Thyroid gland (tissue), 4 donors: ENCODE results near the gene EVI2A. TPM values are rescaled to one million over a fixed set of nuclear protein-coding genes. Genes with fewer than 3 reads are reported as not detected.

Experiments used
- DNase-seq, 2 donors: peaks; one replicate each; pipeline ENCODE4 v3.0.0-alpha.2; 2019
- H3K27ac ChIP-seq, 3 donors: fragments of 200-600 bp; sonication (generic); 1 replicate in 2 of 3; 2 replicates in 1 of 3; pipeline ENCODE4 v1.5.1; 2016 to 2019; ENCODE audit warnings: mild to moderate bottlenecking in 1 of 3, moderate library complexity in 1 of 3
- H3K27me3 ChIP-seq: fragments of 200-600 bp; sonication (generic); one replicate; pipeline ENCODE4 v1.5.1; 2019
- H3K36me3 ChIP-seq, 2 donors: fragments of 200-600 bp; sonication (generic); one replicate each; pipeline ENCODE4 v1.5.1; 2016 to 2019
- H3K4me1 ChIP-seq, 2 donors: fragments of 200-600 bp; sonication (generic); one replicate each; pipeline ENCODE4 v1.5.1; 2017 to 2019
- H3K4me3 ChIP-seq, 3 donors: fragments of 200-600 bp; sonication (generic); replicated peaks in 1 of 3; 1 replicate in 2 of 3; 2 replicates in 1 of 3; pipeline ENCODE4 v1.5.1; 2016; ENCODE audit warnings: mild to moderate bottlenecking in 1 of 3
- H3K9me3 ChIP-seq: fragments of 200-600 bp; sonication (generic); one replicate; pipeline ENCODE4 v1.5.1; 2017
- POLR2A ChIP-seq, 2 donors: fragments of 450-650 bp; IDR thresholded peaks; one replicate each; pipeline ENCODE4 v1.6.1; 2017; ENCODE audit warnings: antibody characterized with exemption in 2 of 2, mild to moderate bottlenecking in 2 of 2, moderate library complexity in 1 of 2
- WGBS, 2 donors: methylation state at CpG; one replicate each; pipeline ENCODE4 v1.1.5; 2017; 5-methylcytosine and 5-hydroxymethylcytosine counted together
- intact Hi-C: fragments of 100-400 bp; cut with DNase I; formaldehyde crosslinking; loops from one replicate; pipeline ENCODE4 v1.15.1; 2023
- total RNA-seq, 4 donors: library from RNA; depleted of rRNA; stranded (reverse); fragments of >200 nt; gene quantifications; one replicate each; pipeline ENCODE4 v1.2.3, GENCODE V29; 2016
- TF ChIP-seq, protein P1 (sequence below), 6 experiments: fragments of 200-600 bp in 3 of 6; fragments of 450-650 bp in 3 of 6; sonication (generic) in 3 of 6; IDR thresholded peaks; one replicate each; pipeline ENCODE4 v1.5.1; 2016 to 2019; ENCODE audit warnings: antibody characterized with exemption in 6 of 6, mild to moderate bottlenecking in 2 of 6, inconsistent platforms in 1 of 6, moderate library complexity in 1 of 6

EVI2A gene
- total RNA-seq, 4 donors from 2014 or later = 0.71 to 16.1 (median 2.1) TPM

DNA sequence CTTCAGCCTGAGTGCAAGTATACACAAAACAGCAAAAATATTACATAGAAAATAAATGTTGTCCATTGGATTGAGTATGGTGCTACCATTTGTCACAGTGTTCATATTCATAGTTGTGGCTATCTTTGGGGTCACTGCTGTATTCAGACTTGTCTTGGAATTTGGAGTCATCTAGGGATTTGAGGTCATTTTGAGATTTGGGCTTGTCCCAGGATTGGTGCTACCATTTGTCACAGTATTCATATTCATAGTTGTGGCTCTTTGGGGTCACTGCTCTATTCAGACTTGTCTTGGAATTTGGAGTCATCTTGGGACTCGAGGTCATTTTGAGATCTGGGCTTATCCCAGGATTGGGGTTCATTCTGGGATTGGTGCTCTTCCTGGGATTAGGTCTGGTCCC, 49.2 kb downstream of the EVI2A start:
- Histone ChIP-seq H3K4me3 (no peak overlapping the region), H3K4me1 (peaks cover 24 to 32% of the 10 kb centered on the region in 2 donors), H3K9me3 (no peaks in the 10 kb centered on the region), H3K36me3 (no peaks in the 10 kb centered on the region), H3K27me3 (no peaks in the 10 kb centered on the region), H3K27ac (no peak overlapping the region)
- intact Hi-C loops = no loop called here
- 91 to 100% methylated on average over 1 of the region's 1 CpG for WGBS, 2 donors
- TF ChIP-seq, protein P1, sequence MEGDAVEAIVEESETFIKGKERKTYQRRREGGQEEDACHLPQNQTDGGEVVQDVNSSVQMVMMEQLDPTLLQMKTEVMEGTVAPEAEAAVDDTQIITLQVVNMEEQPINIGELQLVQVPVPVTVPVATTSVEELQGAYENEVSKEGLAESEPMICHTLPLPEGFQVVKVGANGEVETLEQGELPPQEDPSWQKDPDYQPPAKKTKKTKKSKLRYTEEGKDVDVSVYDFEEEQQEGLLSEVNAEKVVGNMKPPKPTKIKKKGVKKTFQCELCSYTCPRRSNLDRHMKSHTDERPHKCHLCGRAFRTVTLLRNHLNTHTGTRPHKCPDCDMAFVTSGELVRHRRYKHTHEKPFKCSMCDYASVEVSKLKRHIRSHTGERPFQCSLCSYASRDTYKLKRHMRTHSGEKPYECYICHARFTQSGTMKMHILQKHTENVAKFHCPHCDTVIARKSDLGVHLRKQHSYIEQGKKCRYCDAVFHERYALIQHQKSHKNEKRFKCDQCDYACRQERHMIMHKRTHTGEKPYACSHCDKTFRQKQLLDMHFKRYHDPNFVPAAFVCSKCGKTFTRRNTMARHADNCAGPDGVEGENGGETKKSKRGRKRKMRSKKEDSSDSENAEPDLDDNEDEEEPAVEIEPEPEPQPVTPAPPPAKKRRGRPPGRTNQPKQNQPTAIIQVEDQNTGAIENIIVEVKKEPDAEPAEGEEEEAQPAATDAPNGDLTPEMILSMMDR (IDR thresholded peaks at IDR 0.05) = no peak
- TF ChIP-seq POLR2A (IDR thresholded peaks at IDR 0.05) = no peak
- no peak for DNase-seq

GRCh38 chr17:31269578-31269983, 51.8 kb downstream of the EVI2A start:
- 41 to 63% methylated on average over 1 of the region's 1 CpG for WGBS, 2 donors
- DNase-seq = peak; percentile 50 to 63
- Histone ChIP-seq H3K27ac (peak overlapping the region; percentile 26 to 70 (median 70)), H3K4me1 (peaks cover 20 to 27% of the 10 kb centered on the region in 2 donors), H3K36me3 (peaks cover 0 to 6% of the 10 kb centered on the region in 2 donors), H3K9me3 (no peaks in the 10 kb centered on the region), H3K4me3 (no peak overlapping the region), H3K27me3 (no peaks in the 10 kb centered on the region)
- intact Hi-C loops = no loop called here
- TF ChIP-seq, protein P1 (IDR thresholded peaks at IDR 0.05) = peak in 1 of 6 experiments; percentile 4
- peak in 1 of 2 donors; percentile 14 for TF ChIP-seq POLR2A (IDR thresholded peaks at IDR 0.05)

DNA sequence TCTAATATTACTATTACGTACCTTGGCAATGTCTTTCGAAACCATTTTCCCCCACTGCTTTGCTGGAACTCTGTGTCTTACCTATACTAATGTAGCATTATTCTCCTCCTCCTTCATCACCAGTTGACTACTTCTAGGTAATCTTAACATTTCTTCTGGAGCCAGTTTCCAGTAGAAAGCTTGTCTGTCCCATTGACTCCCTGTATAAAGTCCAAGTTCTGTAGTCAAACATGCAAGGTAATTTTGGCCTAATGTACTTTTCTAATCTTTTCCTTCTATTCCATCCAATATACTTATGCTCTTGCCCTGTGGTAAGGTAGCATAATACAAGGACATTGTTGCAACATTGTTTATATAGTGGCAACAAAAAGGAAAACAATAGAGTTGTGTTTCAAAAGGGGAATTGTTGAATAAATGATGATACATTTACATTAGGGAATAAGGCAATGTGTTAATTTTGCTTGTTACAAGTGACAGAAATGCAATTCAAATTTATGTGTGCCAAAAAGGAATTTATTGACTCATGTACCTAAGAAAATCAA, 52.3 kb downstream of the EVI2A start:
- WGBS, 2 donors = 95 to 97% methylated on average over 2 of the region's 2 CpGs
- Histone ChIP-seq H3K9me3 (no peaks in the 10 kb centered on the region), H3K36me3 (peaks cover 0 to 6% of the 10 kb centered on the region in 2 donors), H3K27ac (peak overlapping the region; percentile 26 to 70 (median 70)), H3K27me3 (no peaks in the 10 kb centered on the region), H3K4me1 (peaks cover 19 to 23% of the 10 kb centered on the region in 2 donors), H3K4me3 (no peak overlapping the region)
- intact Hi-C loops = no loop called here
- TF ChIP-seq, protein P1 (IDR thresholded peaks at IDR 0.05) = peak in 1 of 6 experiments; percentile 1
- no peak for TF ChIP-seq POLR2A (IDR thresholded peaks at IDR 0.05)
- DNase-seq = no peak

Other genes starting within 250 kb of the EVI2A start
- gene NF1, start 226.6 kb downstream of the EVI2A start, total RNA-seq = 100 to 1,000 TPM; 102 to 208 (median 129) TPM
- gene OMG, start 24.4 kb downstream of the EVI2A start, total RNA-seq = 1 to 10 TPM in 1 of 4 donors, under 1 TPM in 1, not detected in 2; 0.45 to 2.1 TPM
- 10 to 100 TPM in 1 of 4 donors, 1 to 10 TPM in 3; 3.0 to 11.8 (median 4.8) TPM for gene EVI2B, start 7.6 kb downstream of the EVI2A start, total RNA-seq
- gene RAB11FIP4, start 70.1 kb upstream of the EVI2A start, total RNA-seq = 10 to 100 TPM; 21.1 to 44.5 (median 24.9) TPM